ENCODE results near the gene LAMP1. TPM values are rescaled to one million over a fixed set of nuclear protein-coding genes. Genes with fewer than 3 reads are reported as not detected.

The LAMP1 gene
- total and polyA plus RNA-seq, 2 of the 4 experiments (the other 2 are of a cell fraction), result 60.6 to 229 TPM

DNA sequence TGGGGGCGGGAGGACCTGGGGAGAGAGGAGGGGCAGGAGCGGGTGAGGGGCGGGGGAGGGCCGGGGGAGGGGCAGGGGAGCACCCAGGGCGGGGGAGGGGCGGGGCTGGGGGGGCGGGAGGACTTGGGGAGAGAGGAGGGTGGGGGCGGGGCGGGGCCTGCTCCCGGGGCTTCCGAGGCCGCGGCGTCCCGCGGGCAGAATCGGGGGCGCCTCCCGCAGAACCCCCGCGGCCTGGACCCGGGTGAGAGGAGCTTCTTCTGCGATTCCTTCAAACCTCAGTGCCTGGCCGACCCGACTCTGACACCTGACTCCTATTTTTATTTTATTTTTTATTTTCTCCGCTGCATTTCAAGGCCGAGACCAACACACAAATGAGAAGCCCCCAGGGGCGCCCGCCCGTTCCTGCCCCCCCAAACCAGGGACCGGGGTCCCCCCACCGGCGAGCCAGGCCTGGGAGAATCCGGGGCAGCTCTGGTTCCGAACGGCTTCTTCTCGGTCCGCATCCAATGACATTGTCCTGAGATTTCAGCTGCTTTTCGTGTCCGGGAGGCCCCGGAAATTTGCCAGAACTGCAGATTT, 67.4 kb downstream of the LAMP1 start:
- no peak overlapping the region for H3K4me3 ChIP-seq (ENCODE audit: insufficient read depth, low read depth, low read length)
- H3K4ac ChIP-seq (ENCODE audit: low read depth, low read length), result no peak overlapping the region
- ATAC-seq (ENCODE audit: low read depth), result no peak
- H3K4me2 ChIP-seq (ENCODE audit: low read depth, low read length), result peak overlapping the region; percentile 40; the same call in 1 of the 2 replicates
- BruUV-seq (replicated peaks), result no TSS peak
- H3K4me1 ChIP-seq (ENCODE audit: control insufficient read depth, insufficient read depth, low read length), result no peaks in the 10 kb centered on the region; the same call in 1 of the 2 replicates
- H3K79me1 ChIP-seq (ENCODE audit: low read depth in 1 of 2, low read length in 2 of 2), result no peaks in the 10 kb centered on the region
- H3K14ac ChIP-seq (replicated peaks; ENCODE audit: low read depth, low read length), result no peak overlapping the region
- ChIA-PET POLR2A (ENCODE audit: unreplicated experiment) (no interaction called here), CTCF (no interaction called here)
- dilution Hi-C loops (cut with HindIII; ENCODE audit: low sequenced_read_pairs, unreplicated experiment) (no loop called here), intact Hi-C loops (cut with micrococcal nuclease) (no loop called here), in situ Hi-C loops (cut with MboI; ENCODE audit: low sequenced_read_pairs) (no loop called here)
- no peaks in the 10 kb centered on the region for H4K20me1 ChIP-seq (ENCODE audit: insufficient read depth, low read length)
- H3K56ac ChIP-seq (ENCODE audit: extremely low read depth, insufficient read depth, low read length), result no peak overlapping the region
- H3K9me1 ChIP-seq (ENCODE audit: insufficient read depth, low read length), result no peaks in the 10 kb centered on the region
- no peak overlapping the region for H3K18ac ChIP-seq (ENCODE audit: low read depth, low read length)
- DNase-seq, result no peak
- no peak overlapping the region for H3K23ac ChIP-seq (ENCODE audit: low read depth, low read length)
- WGBS, 2 experiments (ENCODE audit: extremely low coverage in 2 of 2, insufficient read length in 1 of 2), result 40% methylated on average over 10 of the region's 41 CpGs; no CpG with 5 or more reads in 1 of the 2 experiments
- H2BK15ac ChIP-seq (ENCODE audit: low read depth, low read length), result no peak overlapping the region
- H2BK5ac ChIP-seq (ENCODE audit: low read depth, low read length, poor library complexity, severe bottlenecking), result no peak overlapping the region
- H3K36me3 ChIP-seq (ENCODE audit: control insufficient read depth, insufficient read depth, low read length), result no peaks in the 10 kb centered on the region
- H3K9ac ChIP-seq (ENCODE audit: low read depth, low read length), result no peak overlapping the region
- H4K91ac ChIP-seq (ENCODE audit: insufficient read depth, low read depth, low read length), result no peak overlapping the region
- H2AFZ ChIP-seq (replicated peaks; ENCODE audit: low read length, poor library complexity), result no peak overlapping the region
- H3K27me3 ChIP-seq (ENCODE audit: control insufficient read depth, insufficient read depth, low read length), result peaks cover 37% of the 10 kb centered on the region
- no peak overlapping the region for H3K27ac ChIP-seq (ENCODE audit: insufficient read depth, low read length)
- H4K5ac ChIP-seq (ENCODE audit: low read depth, low read length), result no peak overlapping the region
- TF ChIP-seq RFX5 (IDR thresholded peaks at IDR 0.05; ENCODE audit: low read depth, low read length), result no peak
- H2AK5ac ChIP-seq (ENCODE audit: low read depth, low read length), result no peak overlapping the region
- H4K8ac ChIP-seq (ENCODE audit: low read depth in 2 of 2, low read length in 2 of 2), result peak overlapping the region in 1 of 2 experiments; percentile 10; a peak in 1 of 4 replicates
- H2BK20ac ChIP-seq (ENCODE audit: low read depth, low read length), result no peak overlapping the region
- no peak overlapping the region for H2BK120ac ChIP-seq (ENCODE audit: low read depth, low read length)
- H2AK9ac ChIP-seq (replicated peaks; ENCODE audit: low read depth, low read length, poor library complexity), result no peak overlapping the region
- no peaks in the 10 kb centered on the region for H3K9me3 ChIP-seq (ENCODE audit: control insufficient read depth, insufficient read depth, low read length)
